ENCODE results near the gene LDLRAD3. TPM values are rescaled to one million over a fixed set of nuclear protein-coding genes. Genes with fewer than 3 reads are reported as not detected.

LDLRAD3 gene
- total RNA-seq, 1 experiment from 2014 or later = 12.1 TPM

- Histone ChIP-seq H3K4me2 (ENCODE audit: insufficient read depth, insufficient read length, low read length) (no peak overlapping the region), H2AFZ (ENCODE audit: low read length) (no peak overlapping the region), H3K9ac (ENCODE audit: extremely low read depth, insufficient read length, low read length) (no peak overlapping the region), H2AK5ac (ENCODE audit: insufficient read length, low read length) (no peak overlapping the region), H3K79me1 (ENCODE audit: insufficient read depth, low read depth, low read length, poor library complexity, severe bottlenecking) (peaks cover 5% of the 10 kb centered on the region), H4K5ac (ENCODE audit: insufficient read length, low read depth, low read length) (no peak overlapping the region), H3K27me3 (ENCODE audit: insufficient read depth, low read length) (no peaks in the 10 kb centered on the region), H3K14ac (ENCODE audit: insufficient read depth, low read length) (no peak overlapping the region), H3K9me3 (ENCODE audit: control insufficient read depth, low read depth, low read length) (no peaks in the 10 kb centered on the region), H3T11ph (ENCODE audit: low read length) (no peak overlapping the region), H2BK15ac (ENCODE audit: low read depth, low read length) (no peak overlapping the region), H4K91ac (ENCODE audit: insufficient read length, low read depth, low read length) (no peak overlapping the region), H3K18ac (ENCODE audit: insufficient read length, low read depth, low read length) (no peak overlapping the region), H2BK20ac (ENCODE audit: low read depth, low read length, poor library complexity, severe bottlenecking) (no peak overlapping the region), H3K56ac (ENCODE audit: insufficient read length, low read depth, low read length) (no peak overlapping the region), H2BK120ac (ENCODE audit: low read depth, low read length, poor library complexity, severe bottlenecking) (no peak overlapping the region), H3K4me1 (ENCODE audit: insufficient read depth, low read length) (peaks cover 4% of the 10 kb centered on the region; the same call in 1 of the 2 replicates), H2BK12ac (ENCODE audit: insufficient read length, low read depth, low read length) (no peak overlapping the region), H3K23ac (ENCODE audit: insufficient read length, low read depth, low read length) (no peak overlapping the region), H3K4ac (ENCODE audit: low read depth, low read length) (no peak overlapping the region), H3K79me2 (ENCODE audit: insufficient read depth, low read length) (peaks cover 9% of the 10 kb centered on the region; the same call in 1 of the 2 replicates), H4K8ac (replicated peaks; ENCODE audit: insufficient read length, low read depth, low read length) (no peak overlapping the region), H3K27ac (ENCODE audit: insufficient read length, low read depth, low read length) (no peak overlapping the region), H2BK5ac (ENCODE audit: insufficient read length, low read length) (no peak overlapping the region), H4K20me1 (ENCODE audit: control insufficient read depth, insufficient read depth, insufficient read length) (no peaks in the 10 kb centered on the region), H3K23me2 (ENCODE audit: insufficient read length, low read depth, low read length, poor library complexity, severe bottlenecking) (no peaks in the 10 kb centered on the region)
- H3K4me3 Mint-ChIP-seq = no peak overlapping the region
- no CpG with 5 or more reads among the region's 3 CpGs for WGBS (ENCODE audit: extremely low coverage, insufficient read length, low lambda C conversion rate)
- H3K27me3 Mint-ChIP-seq (ENCODE audit: low read depth) = no peaks in the 10 kb centered on the region
- no peak for DNase-seq
- no peak for TF ChIP-seq CTCF (conservative IDR thresholded peaks at IDR 0.05)
- peaks cover 26 to 38% of the 10 kb centered on the region in 2 experiments for H3K4me1 Mint-ChIP-seq
- H3K36me3 Mint-ChIP-seq (ENCODE audit: insufficient read depth in 1 of 3, low read depth in 3 of 3) = peaks cover 0 to 2% (median under 1%) of the 10 kb centered on the region in 3 experiments; a peak in 2 of 7 replicates
- H3K9me3 Mint-ChIP-seq = no peaks in the 10 kb centered on the region
- no peak overlapping the region for H3K27ac Mint-ChIP-seq
These were observed 7.8 kb downstream of the LDLRAD3 start for GRCh38 chr11:35951680-35952079.
